ENCODE results near the gene HOPX.
"Not testable (repeated sequence)": the region's sequence is repeated elsewhere in the genome, so short reads cannot be mapped to it uniquely, and the experiment has no call there.

HOPX gene

DNA sequence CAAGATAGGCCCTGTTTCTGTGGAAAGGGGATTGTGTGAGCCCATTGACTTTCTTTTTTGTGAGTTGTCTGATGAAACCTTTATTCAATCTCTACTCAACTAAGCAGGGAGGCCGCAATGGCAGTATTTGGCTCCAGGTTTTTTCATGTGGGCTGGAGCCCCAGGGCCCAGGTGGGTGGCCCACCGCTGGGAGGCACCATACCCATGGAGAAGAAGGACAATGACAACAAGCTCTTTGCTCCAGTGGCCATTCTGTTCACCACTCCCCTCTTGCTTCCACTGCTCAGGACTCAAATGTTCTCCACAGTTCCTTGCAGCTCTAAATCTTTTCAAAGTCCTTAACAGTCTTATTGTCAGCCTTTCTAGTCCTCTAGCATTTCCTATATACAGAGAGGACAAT lies 54.1 kb downstream of the HOPX start:
- DNase-seq (ENCODE audit: low spot score), result no peak

DNA sequence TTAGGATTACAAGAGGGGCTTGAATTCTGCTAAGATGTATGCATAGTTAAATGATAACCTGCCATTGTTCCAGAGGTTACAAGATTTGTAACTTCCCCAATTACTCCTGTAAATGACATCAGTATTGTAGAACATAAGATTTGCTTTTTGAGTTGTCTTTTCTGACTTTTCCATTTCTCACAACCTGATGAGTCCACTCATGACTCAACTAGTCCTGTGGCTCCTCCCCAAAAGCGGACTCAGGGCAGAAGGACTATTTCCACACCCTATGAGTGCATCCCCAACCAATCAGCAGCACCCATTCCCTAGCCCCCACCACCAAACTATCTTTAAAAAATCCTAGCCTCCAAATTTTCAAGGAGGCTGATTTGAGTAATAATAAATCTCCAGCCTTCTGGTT lies 54.7 kb downstream of the HOPX start:
- DNase-seq (ENCODE audit: low spot score), result peak; percentile 44

DNA sequence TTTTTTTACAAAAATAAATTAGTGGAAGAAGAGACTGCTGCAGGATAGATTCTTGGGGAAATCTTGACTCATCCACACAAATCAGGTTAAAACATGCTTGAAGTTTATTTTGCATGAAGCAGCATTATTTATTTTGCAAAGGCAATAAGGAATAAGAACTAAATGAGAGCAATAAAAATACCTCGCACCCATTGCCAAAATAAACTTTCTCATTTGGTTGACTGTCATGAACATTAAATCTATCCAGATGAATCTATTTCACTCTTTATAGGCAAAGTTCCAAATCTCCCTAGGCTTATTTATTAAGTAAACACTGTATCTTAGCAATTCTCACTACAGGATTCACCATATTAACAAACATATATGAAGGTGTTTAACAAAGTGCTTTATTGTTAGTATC lies 58.9 kb downstream of the HOPX start:
- no peak for DNase-seq (ENCODE audit: low spot score)

DNA sequence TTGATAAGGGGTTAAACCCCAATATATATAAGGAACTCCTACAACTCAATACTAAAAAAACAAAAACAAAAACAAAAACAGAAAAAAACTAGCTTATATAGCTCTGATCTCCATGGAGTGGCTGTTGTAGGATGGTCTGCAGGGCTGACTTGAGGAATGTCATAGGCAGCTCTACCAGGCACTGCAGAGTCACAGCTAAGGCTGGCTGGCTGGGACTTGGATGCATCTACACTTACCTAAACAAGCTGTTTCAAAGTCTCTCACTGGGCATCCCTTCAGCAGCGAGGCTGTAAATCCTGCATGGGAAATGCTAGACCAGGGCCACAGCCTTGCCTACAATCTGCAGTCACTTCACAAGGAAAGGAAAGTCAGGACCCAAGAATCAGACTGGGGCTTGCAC lies 61.3 kb downstream of the HOPX start:
- no peak for DNase-seq (ENCODE audit: low spot score)

DNA sequence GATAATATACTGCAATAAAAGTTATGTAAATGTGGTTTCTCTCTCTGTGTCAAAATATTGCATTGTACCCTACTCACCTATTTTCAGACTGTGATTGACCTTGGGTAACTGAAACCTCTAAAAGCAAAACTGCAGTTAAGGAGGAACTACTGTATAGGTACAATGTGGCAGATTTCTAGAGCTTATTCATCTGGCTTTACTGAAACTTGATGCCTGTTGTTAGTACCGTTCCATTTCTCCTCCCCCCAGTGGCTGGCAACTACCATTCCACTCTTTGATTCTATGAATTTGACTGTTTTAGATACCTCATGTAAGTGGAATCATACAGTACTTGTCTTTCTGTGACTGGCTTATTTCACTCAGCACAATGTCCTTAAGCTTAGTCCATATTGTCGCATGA lies 61.9 kb downstream of the HOPX start:
- DNase-seq (ENCODE audit: low spot score), result peak; percentile 22

DNA sequence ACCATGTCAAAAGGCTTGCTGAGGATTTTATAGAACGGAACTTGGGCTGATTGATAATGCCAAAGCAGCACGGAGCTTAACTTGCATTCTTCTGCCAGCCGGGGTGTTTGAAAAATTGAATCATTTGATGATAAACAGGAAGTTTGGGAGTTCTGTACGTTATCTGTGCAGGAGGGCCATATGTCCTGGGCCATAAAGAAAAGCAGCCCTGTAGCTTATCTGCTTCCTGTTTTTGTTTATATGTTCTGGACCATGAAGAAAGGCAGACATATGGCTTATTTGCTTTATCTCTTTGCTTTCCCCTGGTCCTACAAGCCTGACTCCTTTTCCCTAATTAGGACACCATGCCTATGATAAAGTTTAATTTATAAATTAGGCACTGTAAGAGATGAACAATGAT lies 62.4 kb downstream of the HOPX start:
- DNase-seq (ENCODE audit: low spot score), result no peak

DNA sequence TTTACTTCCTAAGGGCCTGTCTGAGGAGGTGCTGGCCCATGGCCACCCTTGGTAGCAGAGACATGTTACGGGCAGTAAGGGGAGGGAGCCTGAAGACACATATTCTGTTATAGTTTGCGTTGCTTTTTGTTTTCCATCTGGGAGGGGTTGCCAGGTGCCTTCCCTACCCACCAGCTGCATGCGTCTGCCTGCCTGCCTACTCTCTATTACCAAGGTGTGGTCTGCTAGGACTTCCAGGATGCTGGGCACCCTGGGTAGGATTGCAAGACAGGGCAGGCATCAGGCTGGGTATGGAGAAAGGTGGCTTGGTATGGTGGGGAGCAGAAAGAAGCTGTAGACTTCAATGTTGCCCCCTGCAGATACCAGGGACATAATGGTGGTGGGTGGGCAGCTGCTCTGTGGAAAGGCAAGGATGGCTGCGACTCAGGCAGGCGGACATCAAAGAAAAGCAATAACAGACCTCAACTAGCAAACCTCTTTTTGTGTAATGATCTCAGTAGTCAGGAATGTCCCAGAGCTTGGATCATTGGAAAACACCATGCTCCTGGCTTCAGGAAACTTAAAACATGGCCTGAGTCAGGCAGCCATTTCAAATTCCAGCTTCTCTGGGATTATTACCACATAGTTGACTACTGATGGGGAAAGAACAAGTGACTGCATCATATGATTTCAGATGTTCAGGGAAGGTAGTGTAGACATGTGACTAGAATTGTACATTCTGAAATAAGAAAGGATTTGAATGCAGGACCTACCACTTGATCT lies 67.8 kb downstream of the HOPX start:
- peak; percentile 13 for DNase-seq (ENCODE audit: low spot score)

DNA sequence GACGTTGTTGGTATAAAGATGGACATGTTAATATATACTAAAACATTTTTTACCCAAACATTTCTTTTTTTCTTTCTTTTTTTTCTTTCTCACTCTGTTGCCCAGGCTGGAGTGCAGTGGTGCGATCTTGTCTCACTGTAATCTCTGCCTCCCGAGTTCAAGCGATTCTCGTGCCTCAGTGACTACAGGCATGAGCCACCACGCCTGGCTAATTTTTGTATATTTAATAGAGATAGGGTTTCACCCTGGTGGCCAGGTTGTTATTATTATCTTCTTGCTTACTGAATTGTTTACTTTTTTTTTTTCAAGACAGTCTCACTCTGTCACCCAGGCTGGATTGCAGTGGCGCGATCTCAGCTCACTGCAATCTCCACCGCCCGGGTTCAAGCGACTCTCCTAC lies 68.8 kb downstream of the HOPX start:
- DNase-seq (ENCODE audit: low spot score), result no peak

DNA sequence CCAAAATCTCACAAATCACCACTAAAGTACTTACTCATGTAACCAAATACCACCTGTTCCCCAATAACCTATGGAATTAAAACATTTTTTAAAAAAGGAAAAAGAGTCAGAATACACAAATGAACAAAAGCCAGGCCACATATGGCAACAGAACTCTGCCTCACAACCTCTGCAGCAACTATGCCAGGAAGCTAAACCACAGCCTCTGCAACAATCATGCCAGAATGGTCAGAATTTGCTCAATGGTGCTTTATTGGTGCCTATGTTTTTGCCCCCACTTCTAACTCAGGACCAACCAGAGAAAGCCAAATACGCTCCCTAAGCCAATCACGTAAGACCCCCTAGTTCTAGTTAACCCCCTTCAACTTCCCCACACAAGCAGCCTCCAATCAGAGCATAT lies 69.6 kb downstream of the HOPX start:
- DNase-seq (ENCODE audit: low spot score), result no peak

DNA sequence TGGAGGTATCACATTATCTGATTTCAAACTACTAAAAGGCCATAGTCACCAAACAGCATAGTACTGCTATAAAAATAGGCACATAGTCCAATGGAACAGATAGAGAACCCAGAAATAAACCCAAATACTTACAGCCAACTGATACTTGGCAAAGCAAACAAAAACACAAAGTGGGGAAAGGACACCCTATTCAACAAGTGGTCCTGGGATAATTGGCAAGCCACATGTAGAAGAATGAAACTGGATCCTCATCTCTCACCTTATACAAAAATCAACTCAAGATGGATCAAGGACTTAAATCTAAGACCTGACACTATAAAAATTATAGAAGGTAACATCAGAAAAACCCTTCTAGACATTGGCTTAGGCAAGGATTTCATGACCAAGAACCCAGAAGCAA lies 70.9 kb downstream of the HOPX start:
- DNase-seq (ENCODE audit: low spot score), result not testable (repeated sequence)

DNA sequence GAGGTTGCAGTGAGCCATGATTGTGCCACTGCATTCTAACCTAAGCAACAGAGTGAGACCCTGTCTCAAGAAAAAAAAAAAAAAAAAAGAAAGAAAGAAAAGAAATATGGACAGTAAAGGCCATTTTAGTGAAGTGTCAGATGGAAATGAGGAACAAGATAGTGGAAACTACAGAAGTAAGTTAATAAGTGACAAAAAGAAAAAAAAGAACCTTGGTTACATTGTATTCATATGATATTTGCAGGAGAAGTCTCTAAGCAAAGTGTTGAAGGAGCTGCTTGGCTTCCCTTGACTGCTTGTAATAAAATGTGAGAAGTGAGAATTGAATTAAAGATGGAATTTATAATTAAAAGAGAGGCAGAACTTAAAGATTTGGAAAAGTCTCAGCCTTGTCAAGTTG lies 73.2 kb downstream of the HOPX start:
- DNase-seq (ENCODE audit: low spot score), result no peak

DNA sequence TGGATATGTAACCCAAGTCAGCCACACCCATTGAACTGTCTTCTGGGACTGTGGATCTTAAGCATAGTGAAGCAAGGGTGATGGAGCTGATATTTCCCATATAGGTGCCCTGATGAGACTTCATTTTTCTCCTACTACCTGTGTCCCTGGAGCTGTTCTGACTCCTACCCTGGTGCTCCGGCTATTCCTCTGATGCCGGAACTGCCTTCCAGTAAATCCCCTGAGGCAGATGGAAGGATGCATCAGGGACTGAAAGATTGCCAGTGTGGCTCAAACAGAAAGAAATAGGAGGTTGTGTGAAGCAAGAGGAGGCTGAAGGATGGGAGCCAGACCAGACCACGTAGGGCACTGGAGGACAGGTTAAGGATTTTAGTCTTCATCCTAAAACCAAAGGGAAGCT lies 74.7 kb downstream of the HOPX start:
- no peak for DNase-seq (ENCODE audit: low spot score)

DNA sequence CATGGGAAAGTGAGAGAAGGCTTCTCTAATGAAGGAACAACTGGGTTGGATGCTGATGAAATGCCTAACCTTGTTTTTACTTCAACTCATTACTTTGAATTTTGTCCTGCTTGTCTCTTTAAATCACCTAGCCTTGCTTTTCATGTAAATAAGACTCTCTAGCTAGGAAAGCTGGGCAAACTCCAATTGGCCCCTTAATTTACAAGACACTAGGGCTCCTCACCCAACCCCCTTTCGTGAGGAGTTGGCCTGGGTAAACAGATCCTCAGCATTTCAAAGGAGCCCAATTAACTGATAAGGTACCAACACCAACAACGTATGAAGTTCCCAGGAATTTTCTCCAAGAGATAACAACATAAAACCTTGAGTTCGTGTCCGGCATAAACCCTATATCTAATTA lies 75.6 kb downstream of the HOPX start:
- not testable (repeated sequence) for DNase-seq (ENCODE audit: low spot score)

DNA sequence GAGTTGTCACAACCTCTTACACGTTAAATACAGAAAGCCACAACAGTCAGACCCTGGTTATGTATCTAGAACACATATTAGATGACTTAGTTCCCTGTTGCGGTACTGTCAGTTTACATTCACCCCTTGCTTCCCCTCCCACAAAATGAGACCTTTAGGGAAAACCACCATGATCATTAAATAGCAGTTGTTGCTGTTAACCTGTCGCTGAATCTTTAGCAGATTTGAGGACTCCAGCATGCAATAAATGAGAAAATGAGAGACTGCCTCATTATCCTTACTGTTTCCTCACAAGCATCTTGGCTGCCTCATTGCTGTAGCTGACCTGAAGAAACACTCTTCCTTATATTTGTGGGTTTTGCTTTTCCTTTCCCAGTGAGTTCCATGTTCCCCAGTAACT lies 77.8 kb downstream of the HOPX start:
- no peak for DNase-seq (ENCODE audit: low spot score)

Measured in RKO (cell line).